Neural cell (in vitro differentiated cells): ENCODE measurements around the gene CPXM1. TPM values are rescaled to one million over a fixed set of nuclear protein-coding genes. Genes with fewer than 3 reads are reported as not detected.

ENCODE experiments used
- H2AFZ ChIP-seq: fragments of 200-600, 300-800 bp; sonication (generic), shearing (Covaris generic); 2 replicates; pipeline ENCODE4 v1.6.0; 2014; ENCODE audit warnings: low read depth, mild to moderate bottlenecking, antibody characterized with exemption, low read length, moderate library complexity
- H3F3A ChIP-seq: fragments of 200-600 bp; shearing (Covaris generic); 2 replicates; pipeline ENCODE4 v1.6.1; 2016; ENCODE audit warnings: mild to moderate bottlenecking, moderate library complexity, mixed read lengths, antibody characterized with exemption, low read length; ENCODE audit not compliant: insufficient read depth, poor library complexity, severe bottlenecking
- H3K27ac ChIP-seq: fragments of 200-600, 300-800 bp; sonication (generic), shearing (Covaris generic); 2 replicates; pipeline ENCODE4 v1.5.1; 2014; ENCODE audit warnings: mild to moderate bottlenecking, low read length, moderate library complexity
- H3K27me3 ChIP-seq: fragments of 300-800, 200-600 bp; sonication (generic), shearing (Covaris generic); 2 replicates; pipeline ENCODE4 v1.6.0; 2014; ENCODE audit warnings: mild to moderate bottlenecking, low read depth, low read length, moderate library complexity; ENCODE audit not compliant: insufficient read depth
- H3K36me3 ChIP-seq: fragments of 300-800, 200-600 bp; sonication (generic), shearing (Covaris generic); 2 replicates; pipeline ENCODE4 v1.5.1; 2014; ENCODE audit warnings: mild to moderate bottlenecking, antibody characterized with exemption, low read length, moderate library complexity; ENCODE audit not compliant: insufficient read depth
- H3K4me2 ChIP-seq: fragments of 300-800, 200-600 bp; sonication (generic), shearing (Covaris generic); 2 replicates; pipeline ENCODE4 v1.6.0; 2014; ENCODE audit warnings: mild to moderate bottlenecking, low read length
- H3K4me3 ChIP-seq: fragments of 300-800, 200-600 bp; sonication (generic), shearing (Covaris generic); 2 replicates; pipeline ENCODE4 v1.5.1; 2014; ENCODE audit warnings: mild to moderate bottlenecking, low read length, moderate library complexity
- H3K79me2 ChIP-seq: fragments of 200-600 bp; shearing (Covaris generic); replicated peaks from 2 replicates; pipeline ENCODE4 v1.6.0; 2014; ENCODE audit warnings: mild to moderate bottlenecking, low read length, moderate library complexity; ENCODE audit not compliant: insufficient read depth
- H3K9ac ChIP-seq: fragments of 300-800, 200-600 bp; sonication (generic), shearing (Covaris generic); 2 replicates; pipeline ENCODE4 v1.6.1; 2016; ENCODE audit warnings: mild to moderate bottlenecking, low read length, mixed read lengths
- H3K9me2 ChIP-seq: fragments of 200-600 bp; shearing (Covaris generic); 2 replicates; pipeline ENCODE4 v1.6.1; 2016; ENCODE audit warnings: mild to moderate bottlenecking, low read length, mixed read lengths; ENCODE audit not compliant: insufficient read depth
- H3K9me3 ChIP-seq: fragments of 200-600, 300-800 bp; sonication (generic), shearing (Covaris generic); 2 replicates; pipeline ENCODE4 v1.6.1; 2016; ENCODE audit warnings: mild to moderate bottlenecking, mixed run types, low read length, moderate library complexity, mixed read lengths
- H4K20me1 ChIP-seq: fragments of 200-600 bp; shearing (Covaris generic); 2 replicates; pipeline ENCODE4 v1.6.1; 2016; ENCODE audit warnings: mild to moderate bottlenecking, mixed run types; ENCODE audit not compliant: insufficient read depth
- EP300 ChIP-seq: fragments of 450-650 bp; conservative IDR thresholded peaks from 2 replicates; pipeline ENCODE4 v1.6.1; 2014; ENCODE audit warnings: antibody characterized with exemption, mild to moderate bottlenecking, moderate library complexity; ENCODE audit not compliant: poor library complexity, severe bottlenecking
- EZH2 ChIP-seq: fragments of 200-600, 300-800 bp; shearing (Covaris generic), sonication (generic); IDR thresholded peaks from 2 replicates; pipeline ENCODE4 v1.6.1; 2014; ENCODE audit warnings: antibody characterized with exemption, low read length, borderline replicate concordance, mild to moderate bottlenecking; ENCODE audit not compliant: insufficient read depth, poor library complexity, severe bottlenecking
- MXI1 ChIP-seq: fragments of 450-650 bp; conservative IDR thresholded peaks from 2 replicates; pipeline ENCODE4 v1.6.1; 2014; ENCODE audit warnings: antibody characterized with exemption, mild to moderate bottlenecking; ENCODE audit not compliant: poor library complexity, severe bottlenecking
- POLR2AphosphoS5 ChIP-seq: IDR thresholded peaks from 2 replicates; pipeline ENCODE4 v1.6.1; 2012
- RAD21 ChIP-seq: fragments of 450-650 bp; conservative IDR thresholded peaks from 2 replicates; pipeline ENCODE4 v1.6.1; 2014; ENCODE audit warnings: antibody characterized with exemption, mild to moderate bottlenecking, moderate library complexity
- SMC3 ChIP-seq: fragments of 450-650 bp; conservative IDR thresholded peaks from 2 replicates; pipeline ENCODE4 v1.6.1; 2014; ENCODE audit warnings: antibody characterized with exemption, mild to moderate bottlenecking, moderate library complexity; ENCODE audit not compliant: poor library complexity
- TAF1 ChIP-seq: IDR thresholded peaks from 2 replicates; pipeline ENCODE4 v1.6.1; 2012; ENCODE audit warnings: low read depth
- polyA plus RNA-seq: library from polyadenylated mRNA; depleted of rRNA; stranded (reverse); fragments of >200 nt; gene quantifications from 2 replicates; pipeline ENCODE4 v1.2.3, GENCODE V29; 2014
- TF ChIP-seq, protein P1 (sequence below): fragments of 450-650 bp; IDR thresholded peaks from 2 replicates; pipeline ENCODE4 v1.5.1; 2014; ENCODE audit warnings: antibody characterized with exemption, mild to moderate bottlenecking, moderate library complexity; ENCODE audit not compliant: poor library complexity, severe bottlenecking
- TF ChIP-seq, protein P2 (sequence below): IDR thresholded peaks from 2 replicates; pipeline ENCODE4 v1.6.1; 2012; ENCODE audit warnings: borderline replicate concordance

CPXM1 gene
- polyA plus RNA-seq, 1 donor from 2014 or later = 44.0 TPM

DNA sequence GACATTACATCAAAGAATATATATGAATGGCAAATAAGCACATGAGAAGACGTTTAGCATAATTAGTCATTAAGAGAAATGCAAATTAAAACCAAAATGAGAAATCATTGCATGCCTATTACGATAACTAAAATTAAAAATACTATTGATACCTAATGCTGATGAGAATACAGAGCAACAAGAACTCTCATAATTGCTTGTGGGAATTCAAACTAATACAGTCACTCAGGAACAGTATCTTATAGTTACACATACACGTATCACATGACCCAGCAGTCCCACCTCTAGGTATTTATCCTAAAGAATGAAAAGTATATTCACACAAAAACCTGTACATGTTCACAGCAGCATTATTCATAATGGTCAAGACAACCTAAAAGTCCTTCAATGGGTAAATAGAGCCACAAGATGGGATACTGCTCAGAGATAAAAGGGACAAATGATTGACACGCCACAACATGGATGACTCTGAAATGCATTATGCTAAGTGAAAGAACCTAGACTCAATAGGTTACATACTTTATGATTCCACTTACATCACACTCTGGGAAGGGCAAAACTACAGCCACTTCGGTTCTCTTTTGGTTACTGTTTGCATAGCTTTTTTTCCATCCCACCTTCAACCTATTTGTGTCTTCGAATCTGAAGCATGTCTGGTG, 16.4 kb downstream of the CPXM1 start:
- H3K4me2 ChIP-seq = no peak overlapping the region
- no peaks in the 10 kb centered on the region for H3K36me3 ChIP-seq
- H2AFZ ChIP-seq = no peak overlapping the region
- no peaks in the 10 kb centered on the region for H3K27me3 ChIP-seq
- H3K9me2 ChIP-seq = no peaks in the 10 kb centered on the region
- TF ChIP-seq TAF1 (no peak), MXI1 (no peak), POLR2AphosphoS5 (no peak), EP300 (no peak), SMC3 (no peak), EZH2 (no peak), RAD21 (no peak)
- TF ChIP-seq, protein P1, sequence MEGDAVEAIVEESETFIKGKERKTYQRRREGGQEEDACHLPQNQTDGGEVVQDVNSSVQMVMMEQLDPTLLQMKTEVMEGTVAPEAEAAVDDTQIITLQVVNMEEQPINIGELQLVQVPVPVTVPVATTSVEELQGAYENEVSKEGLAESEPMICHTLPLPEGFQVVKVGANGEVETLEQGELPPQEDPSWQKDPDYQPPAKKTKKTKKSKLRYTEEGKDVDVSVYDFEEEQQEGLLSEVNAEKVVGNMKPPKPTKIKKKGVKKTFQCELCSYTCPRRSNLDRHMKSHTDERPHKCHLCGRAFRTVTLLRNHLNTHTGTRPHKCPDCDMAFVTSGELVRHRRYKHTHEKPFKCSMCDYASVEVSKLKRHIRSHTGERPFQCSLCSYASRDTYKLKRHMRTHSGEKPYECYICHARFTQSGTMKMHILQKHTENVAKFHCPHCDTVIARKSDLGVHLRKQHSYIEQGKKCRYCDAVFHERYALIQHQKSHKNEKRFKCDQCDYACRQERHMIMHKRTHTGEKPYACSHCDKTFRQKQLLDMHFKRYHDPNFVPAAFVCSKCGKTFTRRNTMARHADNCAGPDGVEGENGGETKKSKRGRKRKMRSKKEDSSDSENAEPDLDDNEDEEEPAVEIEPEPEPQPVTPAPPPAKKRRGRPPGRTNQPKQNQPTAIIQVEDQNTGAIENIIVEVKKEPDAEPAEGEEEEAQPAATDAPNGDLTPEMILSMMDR = no peak
- TF ChIP-seq, protein P2, sequence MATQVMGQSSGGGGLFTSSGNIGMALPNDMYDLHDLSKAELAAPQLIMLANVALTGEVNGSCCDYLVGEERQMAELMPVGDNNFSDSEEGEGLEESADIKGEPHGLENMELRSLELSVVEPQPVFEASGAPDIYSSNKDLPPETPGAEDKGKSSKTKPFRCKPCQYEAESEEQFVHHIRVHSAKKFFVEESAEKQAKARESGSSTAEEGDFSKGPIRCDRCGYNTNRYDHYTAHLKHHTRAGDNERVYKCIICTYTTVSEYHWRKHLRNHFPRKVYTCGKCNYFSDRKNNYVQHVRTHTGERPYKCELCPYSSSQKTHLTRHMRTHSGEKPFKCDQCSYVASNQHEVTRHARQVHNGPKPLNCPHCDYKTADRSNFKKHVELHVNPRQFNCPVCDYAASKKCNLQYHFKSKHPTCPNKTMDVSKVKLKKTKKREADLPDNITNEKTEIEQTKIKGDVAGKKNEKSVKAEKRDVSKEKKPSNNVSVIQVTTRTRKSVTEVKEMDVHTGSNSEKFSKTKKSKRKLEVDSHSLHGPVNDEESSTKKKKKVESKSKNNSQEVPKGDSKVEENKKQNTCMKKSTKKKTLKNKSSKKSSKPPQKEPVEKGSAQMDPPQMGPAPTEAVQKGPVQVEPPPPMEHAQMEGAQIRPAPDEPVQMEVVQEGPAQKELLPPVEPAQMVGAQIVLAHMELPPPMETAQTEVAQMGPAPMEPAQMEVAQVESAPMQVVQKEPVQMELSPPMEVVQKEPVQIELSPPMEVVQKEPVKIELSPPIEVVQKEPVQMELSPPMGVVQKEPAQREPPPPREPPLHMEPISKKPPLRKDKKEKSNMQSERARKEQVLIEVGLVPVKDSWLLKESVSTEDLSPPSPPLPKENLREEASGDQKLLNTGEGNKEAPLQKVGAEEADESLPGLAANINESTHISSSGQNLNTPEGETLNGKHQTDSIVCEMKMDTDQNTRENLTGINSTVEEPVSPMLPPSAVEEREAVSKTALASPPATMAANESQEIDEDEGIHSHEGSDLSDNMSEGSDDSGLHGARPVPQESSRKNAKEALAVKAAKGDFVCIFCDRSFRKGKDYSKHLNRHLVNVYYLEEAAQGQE = no peak
- no peaks in the 10 kb centered on the region for H3K79me2 ChIP-seq
- no peak overlapping the region for H3K9ac ChIP-seq
- H4K20me1 ChIP-seq = no peaks in the 10 kb centered on the region
- H3K9me3 ChIP-seq = no peaks in the 10 kb centered on the region
- H3K27ac ChIP-seq = no peak overlapping the region
- H3K4me3 ChIP-seq = no peak overlapping the region
- H3F3A ChIP-seq = no peaks in the 10 kb centered on the region

- Histone ChIP-seq H3F3A (no peaks in the 10 kb centered on the region), H3K9me3 (no peaks in the 10 kb centered on the region), H3K4me2 (no peak overlapping the region), H4K20me1 (no peaks in the 10 kb centered on the region), H3K36me3 (no peaks in the 10 kb centered on the region), H2AFZ (no peak overlapping the region), H3K9me2 (no peaks in the 10 kb centered on the region), H3K9ac (no peak overlapping the region), H3K27me3 (no peaks in the 10 kb centered on the region), H3K27ac (no peak overlapping the region), H3K79me2 (no peaks in the 10 kb centered on the region), H3K4me3 (no peak overlapping the region)
- TF ChIP-seq SMC3 (no peak), EZH2 (no peak), MXI1 (no peak), POLR2AphosphoS5 (no peak), TAF1 (no peak), RAD21 (no peak), EP300 (no peak)
- TF ChIP-seq, protein P1 = no peak
- TF ChIP-seq, protein P2 = no peak
These were observed 19.5 kb downstream of the CPXM1 start for GRCh38 chr20:2780948-2781347.
